ENCODE results near the gene GCSAM.

GCSAM gene

GRCh38 chr3:112117841-112118571 is 15.0 kb downstream of the GCSAM start:
- DNase-seq: peak in 1 of 2 donors; percentile 35

GRCh38 chr3:112117415-112117814 is 15.6 kb downstream of the GCSAM start:
- Histone ChIP-seq H3K4me3 (no peak overlapping the region), H3K4me1 (no peaks in the 10 kb centered on the region), H3K27me3 (no peaks in the 10 kb centered on the region), H3K9me3 (no peaks in the 10 kb centered on the region), H3K27ac (no peak overlapping the region), H3K36me3 (no peaks in the 10 kb centered on the region)
- intact Hi-C loops (cut with DNase I; ENCODE audit: low total_unique reads): no loop called here
- no peak for TF ChIP-seq CTCF (IDR thresholded peaks at IDR 0.05)
- DNase-seq: no peak

More at GRCh38 chr3:112117841-112118571, 15.0 kb downstream of the GCSAM start:
- Histone ChIP-seq H3K27me3 (no peaks in the 10 kb centered on the region), H3K9me3 (no peaks in the 10 kb centered on the region), H3K4me1 (no peaks in the 10 kb centered on the region), H3K36me3 (no peaks in the 10 kb centered on the region), H3K27ac (no peak overlapping the region), H3K4me3 (no peak overlapping the region)
- intact Hi-C loops (cut with DNase I; ENCODE audit: low total_unique reads): no loop called here
- no peak for TF ChIP-seq CTCF (IDR thresholded peaks at IDR 0.05)

GRCh38 chr3:112116748-112117186 is 16.3 kb downstream of the GCSAM start:
- intact Hi-C loops (cut with DNase I; ENCODE audit: low total_unique reads): no loop called here
- DNase-seq: no peak

GRCh38 chr3:112115806-112116383 is 17.2 kb downstream of the GCSAM start:
- intact Hi-C loops (cut with DNase I; ENCODE audit: low total_unique reads): no loop called here
- no peak overlapping the region for H3K4me3 ChIP-seq

More at GRCh38 chr3:112116748-112117186, 16.3 kb downstream of the GCSAM start:
- no peaks in the 10 kb centered on the region for H3K4me1 ChIP-seq
- H3K27ac ChIP-seq: no peak overlapping the region
- TF ChIP-seq CTCF (IDR thresholded peaks at IDR 0.05): no peak
- H3K36me3 ChIP-seq: no peaks in the 10 kb centered on the region
- no peaks in the 10 kb centered on the region for H3K27me3 ChIP-seq
- H3K4me3 ChIP-seq: no peak overlapping the region
- H3K9me3 ChIP-seq: no peaks in the 10 kb centered on the region

GRCh38 chr3:112115161-112115739 is 17.8 kb downstream of the GCSAM start:
- no peaks in the 10 kb centered on the region for H3K9me3 ChIP-seq
- intact Hi-C loops (cut with DNase I; ENCODE audit: low total_unique reads): no loop called here

More at GRCh38 chr3:112115806-112116383, 17.2 kb downstream of the GCSAM start:
- Histone ChIP-seq H3K9me3 (no peaks in the 10 kb centered on the region), H3K36me3 (peaks cover 0 to 7% (median 0%) of the 10 kb centered on the region in 3 donors), H3K4me1 (no peaks in the 10 kb centered on the region), H3K27ac (no peak overlapping the region), H3K27me3 (no peaks in the 10 kb centered on the region)
- TF ChIP-seq CTCF (IDR thresholded peaks at IDR 0.05): no peak
- no peak for DNase-seq

More at GRCh38 chr3:112115161-112115739, 17.8 kb downstream of the GCSAM start:
- Histone ChIP-seq H3K27ac (no peak overlapping the region), H3K4me3 (no peak overlapping the region), H3K4me1 (no peaks in the 10 kb centered on the region), H3K36me3 (peaks cover 0 to 7% (median 0%) of the 10 kb centered on the region in 3 donors), H3K27me3 (no peaks in the 10 kb centered on the region)
- no peak for DNase-seq
- no peak for TF ChIP-seq CTCF (IDR thresholded peaks at IDR 0.05)

All from tibial artery (tissue), 4 donors.